H1 (cell line): ENCODE results near the gene TWF2. TPM values are rescaled to one million over a fixed set of nuclear protein-coding genes. Genes with fewer than 3 reads are reported as not detected.

Experiments used
- CTCF ChIA-PET: fragments of 300-600 bp; sonication (Branson Sonifier 250); formaldehyde crosslinking; loops from one replicate; lab custom pipeline; 2021; ENCODE audit not compliant: partially characterized antibody; lab: Charles Lee
- POLR2A ChIA-PET: fragments of 300-600 bp; sonication (Branson Sonifier 250); formaldehyde crosslinking; loops from one replicate; lab custom pipeline; 2021; ENCODE audit warnings: inconsistent platforms; ENCODE audit not compliant: partially characterized antibody; lab: Charles Lee
- DNase-seq, 2 experiments: peaks; one replicate each; pipeline versions ENCODE4 v3.0.0 to v3.0.0-alpha.2; 2010 to 2022; ENCODE audit warnings: low spot score in 2 of 2, low read depth in 1 of 2, mixed read lengths in 1 of 2
- FAIRE-seq: peaks from 2 replicates; lab custom pipeline; 2011; peaks lifted over from hg19 to GRCh38; lab: Jason Lieb, UNC
- H2AFZ ChIP-seq: 2 replicates; pipeline ENCODE4 v1.8.1; 2012; ENCODE audit warnings: low read length, inconsistent platforms
- H2AK5ac ChIP-seq: 2 replicates; pipeline ENCODE4 v1.6.1; 2013; ENCODE audit warnings: low read depth, low read length
- H2BK120ac ChIP-seq: replicated peaks from 2 replicates; pipeline ENCODE3; 2013; ENCODE audit warnings: low read depth, low read length, inconsistent platforms
- H2BK12ac ChIP-seq: 2 replicates; pipeline ENCODE4 v1.6.1; 2013; ENCODE audit warnings: low read depth, low read length
- H2BK15ac ChIP-seq: 2 replicates; pipeline ENCODE4 v1.6.1; 2013; ENCODE audit warnings: low read length
- H2BK20ac ChIP-seq: 2 replicates; pipeline ENCODE4 v1.6.1; 2013; ENCODE audit warnings: low read length
- H2BK5ac ChIP-seq: 2 replicates; pipeline ENCODE4 v1.6.1; 2013; ENCODE audit warnings: low read depth, low read length
- H3K14ac ChIP-seq: 2 replicates; pipeline ENCODE4 v1.6.1; 2013; ENCODE audit warnings: inconsistent platforms; ENCODE audit not compliant: insufficient read length
- H3K18ac ChIP-seq: 2 replicates; pipeline ENCODE4 v1.6.1; 2013; ENCODE audit warnings: low read length; ENCODE audit errors: extremely low read depth
- H3K23ac ChIP-seq: 2 replicates; pipeline ENCODE4 v1.6.1; 2013; ENCODE audit warnings: inconsistent platforms; ENCODE audit not compliant: insufficient read length
- H3K23me2 ChIP-seq: 2 replicates; pipeline ENCODE4 v1.6.1; 2013; ENCODE audit warnings: low read depth, low read length
- H3K27ac ChIP-seq: 2 replicates; pipeline ENCODE4 v1.6.1; 2011; ENCODE audit warnings: low read depth, low read length, inconsistent platforms
- H3K27me3 ChIP-seq, 4 experiments: replicated peaks in 1 of 4; 1 replicate in 1 of 4; 2 replicates in 3 of 4; pipeline versions ENCODE4 v1.6.1 to v1.8.1; 2011 to 2013; ENCODE audit warnings: low read length in 3 of 4, mild to moderate bottlenecking in 3 of 4, inconsistent platforms in 2 of 4, mixed read lengths in 2 of 4, moderate library complexity in 1 of 4; ENCODE audit not compliant: control insufficient read depth in 3 of 4, insufficient read depth in 3 of 4; ENCODE audit errors: extremely low read depth in 1 of 4
- H3K36me3 ChIP-seq, 4 experiments: 2 replicates each; pipeline versions ENCODE4 v1.6.1 to v1.8.1; 2011 to 2013; ENCODE audit warnings: mild to moderate bottlenecking in 4 of 4, low read length in 3 of 4, moderate library complexity in 2 of 4, control low read depth in 1 of 4, inconsistent platforms in 1 of 4; ENCODE audit not compliant: insufficient read depth in 4 of 4, control insufficient read depth in 2 of 4
- H3K4ac ChIP-seq: replicated peaks from 2 replicates; pipeline ENCODE3; 2013; ENCODE audit warnings: low read length, low read depth, mixed read lengths, inconsistent platforms; ENCODE audit not compliant: insufficient read length
- H3K4me1 ChIP-seq, 4 experiments: replicated peaks in 1 of 4; 1 replicate in 1 of 4; 2 replicates in 3 of 4; pipeline versions ENCODE4 v1.6.1 to v1.8.1; 2011 to 2013; ENCODE audit warnings: low read length in 3 of 4, inconsistent platforms in 2 of 4, mixed read lengths in 1 of 4; ENCODE audit not compliant: insufficient read depth in 4 of 4, control insufficient read depth in 3 of 4
- H3K4me2 ChIP-seq, 2 experiments: 2 replicates each; pipeline versions ENCODE4 v1.6.1 to v1.8.1; 2011 to 2013; ENCODE audit warnings: low read depth in 2 of 2, low read length in 2 of 2, control low read depth in 1 of 2, inconsistent platforms in 1 of 2, mild to moderate bottlenecking in 1 of 2; ENCODE audit not compliant: insufficient read depth in 1 of 2
- H3K4me3 ChIP-seq, 4 experiments: fragments of 200-600, 300-600 bp in 1 of 4; sonication (generic), shearing (Covaris generic), sonication (Bioruptor Twin) in 1 of 4; 2 replicates each; pipeline versions ENCODE4 v1.5.1 to v1.8.1; 2011 to 2016; ENCODE audit warnings: low read length in 4 of 4, low read depth in 3 of 4, control low read depth in 2 of 4, inconsistent platforms in 2 of 4, mild to moderate bottlenecking in 2 of 4, mixed read lengths in 1 of 4, moderate library complexity in 1 of 4; ENCODE audit not compliant: insufficient read depth in 2 of 4; ENCODE audit errors: extremely low read depth in 1 of 4
- H3K56ac ChIP-seq: replicated peaks from 2 replicates; pipeline ENCODE3; 2013; ENCODE audit warnings: low read depth, mild to moderate bottlenecking, mixed read lengths, low read length, inconsistent platforms; ENCODE audit not compliant: insufficient read length
- H3K79me1 ChIP-seq: 2 replicates; pipeline ENCODE4 v1.6.1; 2013; ENCODE audit warnings: low read depth, low read length, control low read depth
- H3K79me2 ChIP-seq, 2 experiments: 2 replicates each; pipeline versions ENCODE4 v1.6.1 to v1.8.1; 2012 to 2013; ENCODE audit warnings: low read length in 2 of 2, mild to moderate bottlenecking in 2 of 2, inconsistent platforms in 1 of 2; ENCODE audit not compliant: insufficient read depth in 2 of 2, control insufficient read depth in 1 of 2
- H3K9ac ChIP-seq, 4 experiments: replicated peaks in 1 of 4; 1 replicate in 1 of 4; 2 replicates in 3 of 4; pipeline versions ENCODE4 v1.6.1 to v1.8.1; 2011 to 2013; ENCODE audit warnings: low read depth in 3 of 4, low read length in 3 of 4, control low read depth in 2 of 4, mild to moderate bottlenecking in 2 of 4, moderate library complexity in 2 of 4, inconsistent platforms in 1 of 4; ENCODE audit errors: extremely low read depth in 1 of 4
- H3K9me3 ChIP-seq, 2 experiments: 2 replicates each; pipeline versions ENCODE4 v1.6.1 to v1.8.1; 2012 to 2013; ENCODE audit warnings: mild to moderate bottlenecking in 2 of 2, moderate library complexity in 2 of 2, control low read depth in 1 of 2, inconsistent platforms in 1 of 2, low read depth in 1 of 2, low read length in 1 of 2, mixed read lengths in 1 of 2; ENCODE audit not compliant: insufficient read depth in 2 of 2
- H4K20me1 ChIP-seq, 2 experiments: replicated peaks in 1 of 2; 2 replicates each; pipeline versions ENCODE3 to v1.8.1; 2011 to 2013; ENCODE audit warnings: inconsistent platforms in 2 of 2, low read length in 2 of 2, mild to moderate bottlenecking in 1 of 2; ENCODE audit not compliant: insufficient read depth in 2 of 2, control insufficient read depth in 1 of 2
- H4K5ac ChIP-seq: 2 replicates; pipeline ENCODE4 v1.6.1; 2013; ENCODE audit warnings: low read length, low read depth, mixed read lengths, inconsistent platforms; ENCODE audit not compliant: insufficient read length
- H4K8ac ChIP-seq: 2 replicates; pipeline ENCODE4 v1.8.0; 2013; ENCODE audit warnings: mild to moderate bottlenecking, moderate library complexity, low read length, inconsistent platforms; ENCODE audit not compliant: insufficient read depth; ENCODE audit errors: extremely low read depth
- H4K91ac ChIP-seq: replicated peaks from 2 replicates; pipeline ENCODE3; 2013; ENCODE audit warnings: low read length, mixed read lengths, inconsistent platforms; ENCODE audit not compliant: insufficient read length
- EGR1 ChIP-seq: IDR thresholded peaks from 2 replicates; pipeline ENCODE4 v1.6.1; 2011; ENCODE audit warnings: low read depth, low read length, borderline replicate concordance
- POLR2A ChIP-seq, 2 experiments: IDR thresholded peaks; 1 replicate in 1 of 2; 2 replicates in 1 of 2; pipeline ENCODE4 v1.6.1; 2011; ENCODE audit warnings: low read depth in 2 of 2, low read length in 2 of 2, mild to moderate bottlenecking in 2 of 2; ENCODE audit errors: control extremely low read depth in 1 of 2
- RXRA ChIP-seq: IDR thresholded peaks from 2 replicates; pipeline ENCODE4 v1.6.1; 2011; ENCODE audit warnings: low read depth, mild to moderate bottlenecking, low read length, moderate library complexity; ENCODE audit not compliant: insufficient read depth
- SP4 ChIP-seq: IDR thresholded peaks from 2 replicates; pipeline ENCODE4 v1.6.1; 2012; ENCODE audit warnings: low read length, inconsistent platforms
- TAF7 ChIP-seq: optimal IDR thresholded peaks from 2 replicates; pipeline ENCODE3; 2011; ENCODE audit warnings: low read depth, mild to moderate bottlenecking, inconsistent platforms, low read length, moderate library complexity, borderline replicate concordance
- WGBS, 2 experiments: shearing (Covaris generic) in 1 of 2; methylation state at CpG; one replicate each; pipeline versions ENCODE4 v1.1.6 to v1.1.7; 2013 to 2015; ENCODE audit warnings: low lambda C conversion rate in 2 of 2, mixed read lengths in 2 of 2, inconsistent platforms in 1 of 2, low coverage in 1 of 2, missing lambda C conversion rate in 1 of 2; ENCODE audit not compliant: insufficient replicate concordance in 2 of 2, insufficient coverage in 1 of 2, insufficient read length in 1 of 2; ENCODE audit errors: extremely low coverage in 1 of 2, missing lambda C conversion rate in 1 of 2; 5-methylcytosine and 5-hydroxymethylcytosine counted together
- polyA plus RNA-seq, 7 experiments: library from polyadenylated mRNA; depleted of rRNA in 3 of 7; stranded (reverse) in 5 of 7; unstranded in 2 of 7; fragments of >200 nt in 5 of 7; fragments of 200-250 nt in 2 of 7; gene quantifications; 1 replicate in 5 of 7; 2 replicates in 1 of 7; 4 replicates in 1 of 7; pipeline versions ENCODE4 v1.2.1 to v1.2.3, GENCODE V29; 2011 to 2013; ENCODE audit warnings: missing spikeins in 2 of 7, mixed read lengths in 2 of 7
- total RNA-seq: library from RNA; stranded (reverse); fragmentation: NEBNext Ultra II Directional; extraction: Animal tissue kit (Norgen Biotek cat#: 25700); gene quantifications from 2 replicates; pipeline ENCODE4 v1.2.1, GENCODE V29; 2021

The TWF2 gene
- total and polyA plus RNA-seq, 2 of the 8 experiments (the other 6 are each of a cell fraction or from before 2014, with no cell fraction given): 65.2 to 90.4 TPM

GRCh38 chr3:52210550-52211046 is 28.4 kb downstream of the TWF2 start:
- H3K9me3 ChIP-seq: no peaks in the 10 kb centered on the region
- H3K36me3 ChIP-seq: peaks cover 33 to 90% (median 77%) of the 10 kb centered on the region in 4 experiments
- no peaks in the 10 kb centered on the region for H3K23me2 ChIP-seq
- H4K8ac ChIP-seq: no peak overlapping the region
- H3K4me1 ChIP-seq: no peaks in the 10 kb centered on the region
- H3K4me2 ChIP-seq: no peak overlapping the region
- no peak overlapping the region for H2BK15ac ChIP-seq
- H2BK120ac ChIP-seq: no peak overlapping the region
- ChIA-PET POLR2A (interaction anchor here (0.5 to 1.2 kb wide), 2 partner anchors 67 to 216 kb away, joined by 3 read pairs; no protein-coding TSS in a partner anchor), CTCF (interaction anchor here (0.8 to 20.4 kb wide), 4 partner anchors 11 to 209 kb away, joined by 3 to 336 read pairs (median 28); partner anchors contain the start of gene TWF2)
- no peak overlapping the region for H2AFZ ChIP-seq
- no peak overlapping the region for H2BK5ac ChIP-seq
- H3K79me1 ChIP-seq: no peaks in the 10 kb centered on the region
- no peak overlapping the region for H3K23ac ChIP-seq
- H3K79me2 ChIP-seq: no peaks in the 10 kb centered on the region
- no peak overlapping the region for H4K91ac ChIP-seq
- DNase-seq: no peak
- H2BK12ac ChIP-seq: no peak overlapping the region
- no peak overlapping the region for H3K27ac ChIP-seq
- WGBS, 2 experiments: 89% methylated on average over 6 of the region's 6 CpGs; no CpG with 5 or more reads in 1 of the 2 experiments
- H3K9ac ChIP-seq: no peak overlapping the region
- no peak overlapping the region for H3K56ac ChIP-seq
- no peak overlapping the region for H3K18ac ChIP-seq
- no peaks in the 10 kb centered on the region for H3K27me3 ChIP-seq
- no peak overlapping the region for H3K4ac ChIP-seq
- H2BK20ac ChIP-seq: no peak overlapping the region
- H4K5ac ChIP-seq: no peak overlapping the region
- peaks cover 0 to 8% of the 10 kb centered on the region in 2 experiments for H4K20me1 ChIP-seq
- no peak for FAIRE-seq
- H3K14ac ChIP-seq: no peak overlapping the region
- no peak overlapping the region for H2AK5ac ChIP-seq
- H3K4me3 ChIP-seq: no peak overlapping the region
- TF ChIP-seq EGR1 (no peak), POLR2A (IDR thresholded peaks at IDR 0.05; ENCODE audit: control extremely low read depth in 1 of 2, low read depth in 2 of 2, low read length in 2 of 2) (no peak), RXRA (no peak), TAF7 (no peak), SP4 (no peak)
